ENCODE results near the gene FBRS.

FBRS gene

GRCh38 chr16:30650369-30651123 lies 7.7 kb upstream of the FBRS start, which contains the start of gene PRR14:
Gene PRR14 (plus strand): TSS chr16:30650960. CDS start chr16:30651646, 686 bp downstream.
- peak; percentile 99 for DNase-seq
- in situ Hi-C loops (cut with HindIII; ENCODE audit: low pct_ligation_motif_present, low sequenced_read_pairs), result no loop called here
- peak; percentile 41 for TF ChIP-seq CTCF (IDR thresholded peaks at IDR 0.05; ENCODE audit: low read depth, low read length, missing control alignments)
- peak within 1 kb of the TSS; percentile 46 for H3K27ac ChIP-seq
- peak within 1 kb of the TSS; percentile 84 for H3K4me3 ChIP-seq (ENCODE audit: low read depth, low read length)
- H3K27me3 ChIP-seq (replicated peaks), result no peaks in the 10 kb centered on the region
- peaks cover 17% of the 10 kb centered on the region for H3K36me3 ChIP-seq (replicated peaks)

- in situ Hi-C loops (cut with HindIII; ENCODE audit: low pct_ligation_motif_present, low sequenced_read_pairs), result no loop called here
- Histone ChIP-seq H3K27ac (peak overlapping the region; percentile 46), H3K27me3 (replicated peaks) (no peaks in the 10 kb centered on the region), H3K4me3 (ENCODE audit: low read depth, low read length) (peak overlapping the region; percentile 84), H3K36me3 (replicated peaks) (peaks cover 23% of the 10 kb centered on the region)
- TF ChIP-seq CTCF (IDR thresholded peaks at IDR 0.05; ENCODE audit: low read depth, low read length, missing control alignments), result peak; percentile 46
- DNase-seq, result peak; percentile 13
Observed at GRCh38 chr16:30651124-30652004, 6.9 kb upstream of the FBRS start.

GRCh38 chr16:30652005-30652296 lies 6.3 kb upstream of the FBRS start:
- in situ Hi-C loops (cut with HindIII; ENCODE audit: low pct_ligation_motif_present, low sequenced_read_pairs), result no loop called here
- no peak overlapping the region for H3K27ac ChIP-seq
- no peak for TF ChIP-seq CTCF (IDR thresholded peaks at IDR 0.05; ENCODE audit: low read depth, low read length, missing control alignments)

GRCh38 chr16:30652718-30653117 lies 5.5 kb upstream of the FBRS start:
- Histone ChIP-seq H3K36me3 (replicated peaks) (peaks cover 23% of the 10 kb centered on the region), H3K27ac (no peak overlapping the region), H3K27me3 (replicated peaks) (no peaks in the 10 kb centered on the region), H3K4me3 (ENCODE audit: low read depth, low read length) (no peak overlapping the region)
- no peak for DNase-seq
- no peak for TF ChIP-seq CTCF (IDR thresholded peaks at IDR 0.05; ENCODE audit: low read depth, low read length, missing control alignments)
- in situ Hi-C loops (cut with HindIII; ENCODE audit: low pct_ligation_motif_present, low sequenced_read_pairs), result no loop called here

More at GRCh38 chr16:30652005-30652296, 6.3 kb upstream of the FBRS start:
- no peak for DNase-seq
- H3K4me3 ChIP-seq (ENCODE audit: low read depth, low read length), result peak overlapping the region; percentile 84
- H3K36me3 ChIP-seq (replicated peaks), result peaks cover 23% of the 10 kb centered on the region
- no peaks in the 10 kb centered on the region for H3K27me3 ChIP-seq (replicated peaks)

GRCh38 chr16:30654856-30655255 lies 3.4 kb upstream of the FBRS start:
- Histone ChIP-seq H3K27ac (no peak overlapping the region), H3K27me3 (replicated peaks) (no peaks in the 10 kb centered on the region), H3K4me3 (ENCODE audit: low read depth, low read length) (no peak overlapping the region), H3K36me3 (replicated peaks) (peaks cover 23% of the 10 kb centered on the region)
- TF ChIP-seq CTCF (IDR thresholded peaks at IDR 0.05; ENCODE audit: low read depth, low read length, missing control alignments), result no peak
- no peak for DNase-seq
- in situ Hi-C loops (cut with HindIII; ENCODE audit: low pct_ligation_motif_present, low sequenced_read_pairs), result no loop called here

All from brain microvascular endothelial cell (primary cell).